Activated naive CD4-positive, alpha-beta T cell treated with anti-CD3 and anti-CD28 coated beads, Interleukin-2, amount 10 ng/mL, durations not matched to agents 7 days and 5 days (primary cell): ENCODE data around the gene TECTB.

ENCODE experiments used
- CTCF ChIA-PET: fragments of 350-600 bp; sonication (Branson Sonifier 250); formaldehyde crosslinking; loops from one replicate; lab custom pipeline; 2021; ENCODE audit warnings: antibody characterized with exemption; lab: Charles Lee
- DNase-seq: peaks from one replicate; pipeline ENCODE4 v3.0.0-alpha.2; 2020
- H3K27ac Mint-ChIP-seq: one replicate; pipeline ENCODE4 v1.8.0; 2021; ENCODE audit warnings: mild to moderate bottlenecking, moderate library complexity, mixed read lengths
- H3K27me3 Mint-ChIP-seq: one replicate; pipeline ENCODE4 v1.8.0; 2021; ENCODE audit warnings: mild to moderate bottlenecking, mixed read lengths
- H3K36me3 Mint-ChIP-seq: one replicate; pipeline ENCODE4 v1.8.0; 2021; ENCODE audit warnings: mixed read lengths
- H3K4me1 Mint-ChIP-seq: one replicate; pipeline ENCODE4 v1.8.0; 2021; ENCODE audit warnings: mixed read lengths
- H3K4me3 Mint-ChIP-seq: one replicate; pipeline ENCODE4 v1.8.0; 2021; ENCODE audit warnings: mild to moderate bottlenecking, moderate library complexity, mixed read lengths
- H3K9me3 Mint-ChIP-seq: one replicate; pipeline ENCODE4 v1.8.0; 2021; ENCODE audit warnings: mixed read lengths

TECTB gene

GRCh38 chr10:112353046-112353445 lies 69.8 kb downstream of the TECTB start:
- CTCF ChIA-PET: no interaction called here
- H3K36me3 Mint-ChIP-seq: no peaks in the 10 kb centered on the region
- H3K27ac Mint-ChIP-seq: no peak overlapping the region
- H3K27me3 Mint-ChIP-seq: no peaks in the 10 kb centered on the region
- H3K9me3 Mint-ChIP-seq: no peaks in the 10 kb centered on the region
- no peak for DNase-seq
- no peaks in the 10 kb centered on the region for H3K4me1 Mint-ChIP-seq
- H3K4me3 Mint-ChIP-seq: no peak overlapping the region
